Measurements from ENCODE around the gene TMEM88.

- TF ChIP-seq CTCF (IDR thresholded peaks at IDR 0.05), result no peak
- TF ChIP-seq EZH2 (IDR thresholded peaks at IDR 0.05; ENCODE audit: borderline replicate concordance, insufficient read depth, low read depth, low read length, poor library complexity, severe bottlenecking), result no peak
Measured at GRCh38 chr17:7887482-7888183, 32.8 kb downstream of the TMEM88 start.
